Peyer's patch (tissue), 4 donors: Measurements from ENCODE around the gene CDKAL1.

ENCODE experiments used
- CTCF ChIP-seq, 6 experiments: fragments of 450-650 bp in 4 of 6; fragments of 200-600 bp in 2 of 6; sonication (generic) in 1 of 6; IDR thresholded peaks; one replicate each; pipeline ENCODE4 v1.5.1; 2017 to 2019; ENCODE audit warnings: antibody characterized with exemption in 6 of 6, mild to moderate bottlenecking in 3 of 6, moderate library complexity in 1 of 6
- POLR2A ChIP-seq, 2 donors: fragments of 450-650 bp; IDR thresholded peaks; one replicate each; pipeline ENCODE4 v1.5.1; 2017; ENCODE audit warnings: antibody characterized with exemption in 2 of 2, mild to moderate bottlenecking in 2 of 2, moderate library complexity in 2 of 2

GRCh38 chr6:20652299-20653084 is 118.2 kb downstream of the CDKAL1 start:
- no peak for TF ChIP-seq CTCF (IDR thresholded peaks at IDR 0.05)
- no peak for TF ChIP-seq POLR2A (IDR thresholded peaks at IDR 0.05)
